ENCODE data around the gene NANOS3.

DNA sequence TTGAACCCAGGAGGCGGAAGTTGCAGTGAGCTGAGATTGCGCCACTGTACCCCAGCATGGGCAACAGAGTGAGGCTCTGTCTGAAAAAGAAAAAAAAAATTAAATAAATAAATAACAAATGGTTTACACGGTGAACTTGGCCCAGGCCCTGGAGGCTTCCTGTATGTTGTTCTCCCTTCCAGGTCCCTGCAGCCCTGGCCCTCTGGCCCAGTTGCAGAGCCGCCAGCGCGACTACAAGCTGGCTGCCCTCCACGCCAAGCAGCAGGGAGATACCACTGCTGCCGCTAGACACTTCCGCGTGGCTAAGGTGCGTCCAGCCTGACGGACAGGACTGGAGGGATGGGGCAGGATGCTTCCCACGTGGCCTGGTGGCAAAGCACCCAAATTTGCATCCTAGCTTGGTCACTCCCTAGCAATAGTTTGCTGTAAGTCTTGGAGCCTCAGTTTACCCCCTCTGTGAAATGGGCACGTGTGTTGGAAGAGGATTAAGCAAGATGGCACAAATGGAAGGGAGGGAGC lies 41.0 kb downstream of the NANOS3 start:
- TF ChIP-seq, protein P1, sequence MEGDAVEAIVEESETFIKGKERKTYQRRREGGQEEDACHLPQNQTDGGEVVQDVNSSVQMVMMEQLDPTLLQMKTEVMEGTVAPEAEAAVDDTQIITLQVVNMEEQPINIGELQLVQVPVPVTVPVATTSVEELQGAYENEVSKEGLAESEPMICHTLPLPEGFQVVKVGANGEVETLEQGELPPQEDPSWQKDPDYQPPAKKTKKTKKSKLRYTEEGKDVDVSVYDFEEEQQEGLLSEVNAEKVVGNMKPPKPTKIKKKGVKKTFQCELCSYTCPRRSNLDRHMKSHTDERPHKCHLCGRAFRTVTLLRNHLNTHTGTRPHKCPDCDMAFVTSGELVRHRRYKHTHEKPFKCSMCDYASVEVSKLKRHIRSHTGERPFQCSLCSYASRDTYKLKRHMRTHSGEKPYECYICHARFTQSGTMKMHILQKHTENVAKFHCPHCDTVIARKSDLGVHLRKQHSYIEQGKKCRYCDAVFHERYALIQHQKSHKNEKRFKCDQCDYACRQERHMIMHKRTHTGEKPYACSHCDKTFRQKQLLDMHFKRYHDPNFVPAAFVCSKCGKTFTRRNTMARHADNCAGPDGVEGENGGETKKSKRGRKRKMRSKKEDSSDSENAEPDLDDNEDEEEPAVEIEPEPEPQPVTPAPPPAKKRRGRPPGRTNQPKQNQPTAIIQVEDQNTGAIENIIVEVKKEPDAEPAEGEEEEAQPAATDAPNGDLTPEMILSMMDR (IDR thresholded peaks at IDR 0.05) = no peak
- TF ChIP-seq POLR2A (IDR thresholded peaks at IDR 0.05) = no peak
